ENCODE results near the gene SOS2. TPM values are rescaled to one million over a fixed set of nuclear protein-coding genes. Genes with fewer than 3 reads are reported as not detected.

The SOS2 gene
- total and polyA plus RNA-seq, 2 donors (not counting 1 experiment from before 2014, with no cell fraction given): 9.6 to 51.0 TPM

DNA sequence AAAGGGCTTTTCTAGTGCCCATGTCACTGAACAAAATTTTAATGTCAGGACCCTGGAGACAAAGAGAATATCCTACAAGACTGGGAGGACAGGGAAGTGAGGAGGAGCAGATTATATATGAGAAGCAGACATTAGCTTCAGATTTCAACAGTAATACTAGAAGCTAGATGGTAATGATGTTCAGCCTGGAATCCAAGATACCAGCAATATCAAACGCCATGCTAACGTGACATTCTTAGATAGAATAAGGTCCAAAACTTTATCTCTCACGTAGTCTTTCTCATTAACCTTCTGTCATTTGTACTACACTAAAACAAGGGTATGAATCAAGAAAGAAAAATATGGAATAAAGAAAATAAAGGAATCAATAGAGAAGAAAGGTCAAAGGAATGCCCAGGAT lies 18.7 kb downstream of the SOS2 start:
- DNase-seq (no peak), ATAC-seq (ENCODE audit: low read depth) (no peak)
- H3K27me3 Mint-ChIP-seq: no peaks in the 10 kb centered on the region
- H3K27me3 ChIP-seq (replicated peaks in 1 of 4; ENCODE audit: control extremely low read depth in 1 of 4, control insufficient read depth in 3 of 4, insufficient read depth in 4 of 4, low read length in 3 of 4): no peaks in the 10 kb centered on the region
- TF ChIP-seq, protein P1, sequence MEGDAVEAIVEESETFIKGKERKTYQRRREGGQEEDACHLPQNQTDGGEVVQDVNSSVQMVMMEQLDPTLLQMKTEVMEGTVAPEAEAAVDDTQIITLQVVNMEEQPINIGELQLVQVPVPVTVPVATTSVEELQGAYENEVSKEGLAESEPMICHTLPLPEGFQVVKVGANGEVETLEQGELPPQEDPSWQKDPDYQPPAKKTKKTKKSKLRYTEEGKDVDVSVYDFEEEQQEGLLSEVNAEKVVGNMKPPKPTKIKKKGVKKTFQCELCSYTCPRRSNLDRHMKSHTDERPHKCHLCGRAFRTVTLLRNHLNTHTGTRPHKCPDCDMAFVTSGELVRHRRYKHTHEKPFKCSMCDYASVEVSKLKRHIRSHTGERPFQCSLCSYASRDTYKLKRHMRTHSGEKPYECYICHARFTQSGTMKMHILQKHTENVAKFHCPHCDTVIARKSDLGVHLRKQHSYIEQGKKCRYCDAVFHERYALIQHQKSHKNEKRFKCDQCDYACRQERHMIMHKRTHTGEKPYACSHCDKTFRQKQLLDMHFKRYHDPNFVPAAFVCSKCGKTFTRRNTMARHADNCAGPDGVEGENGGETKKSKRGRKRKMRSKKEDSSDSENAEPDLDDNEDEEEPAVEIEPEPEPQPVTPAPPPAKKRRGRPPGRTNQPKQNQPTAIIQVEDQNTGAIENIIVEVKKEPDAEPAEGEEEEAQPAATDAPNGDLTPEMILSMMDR (IDR thresholded peaks at IDR 0.05): no peak
- TF ChIP-seq EZH2 (IDR thresholded peaks at IDR 0.05; ENCODE audit: borderline replicate concordance, insufficient read depth, low read depth, low read length, poor library complexity, severe bottlenecking): no peak
- H3K4me3 ChIP-seq (ENCODE audit: control extremely low read depth in 1 of 5, extremely low read depth in 1 of 5, insufficient read depth in 1 of 5, low read depth in 2 of 5, low read length in 4 of 5): no peak overlapping the region
- peaks cover 88% of the 10 kb centered on the region for H3K79me2 ChIP-seq (ENCODE audit: control insufficient read depth, insufficient read depth, low read length)
- no peak overlapping the region for H3K9ac ChIP-seq (ENCODE audit: low read length)
- peaks cover 41% of the 10 kb centered on the region for H4K20me1 ChIP-seq (ENCODE audit: control insufficient read depth, insufficient read depth, low read length, poor library complexity, severe bottlenecking)
- no peak overlapping the region for H3K4me3 Mint-ChIP-seq
- H3K9me3 Mint-ChIP-seq (ENCODE audit: insufficient read depth): no peaks in the 10 kb centered on the region
- no peaks in the 10 kb centered on the region for H3K4me1 ChIP-seq (ENCODE audit: control insufficient read depth in 2 of 2, insufficient read depth in 2 of 2, low read length in 2 of 2)
- no peak overlapping the region for H3K27ac Mint-ChIP-seq
- H3K4me2 ChIP-seq (replicated peaks; ENCODE audit: low read depth, low read length, poor library complexity, severe bottlenecking): no peak overlapping the region
- H3K36me3 ChIP-seq (replicated peaks in 1 of 2; ENCODE audit: control extremely low read depth in 1 of 2, control insufficient read depth in 1 of 2, extremely low read depth in 1 of 2, insufficient read depth in 2 of 2, low read length in 1 of 2): peaks cover 0 to 2% of the 10 kb centered on the region in 2 experiments
- H3K27ac ChIP-seq (ENCODE audit: low read length in 2 of 2): no peak overlapping the region
- ChIA-PET POLR2A (interaction anchor here (0.5 kb wide), 1 partner anchor 27 kb away, joined by 5 read pairs; no protein-coding TSS in a partner anchor), CTCF (no interaction called here)
- peaks cover 14% of the 10 kb centered on the region for H3K4me1 Mint-ChIP-seq
- no peak overlapping the region for H2AFZ ChIP-seq (ENCODE audit: insufficient read depth, low read depth, low read length, poor library complexity, severe bottlenecking)
- intact Hi-C loops (cut with micrococcal nuclease): no loop called here
- H3K9me3 ChIP-seq (ENCODE audit: control extremely low read depth in 1 of 3, control insufficient read depth in 2 of 3, insufficient read depth in 1 of 3, low read length in 2 of 3): no peaks in the 10 kb centered on the region
- WGBS (ENCODE audit: insufficient coverage): no CpG with 5 or more reads among the region's 3 CpGs

DNA sequence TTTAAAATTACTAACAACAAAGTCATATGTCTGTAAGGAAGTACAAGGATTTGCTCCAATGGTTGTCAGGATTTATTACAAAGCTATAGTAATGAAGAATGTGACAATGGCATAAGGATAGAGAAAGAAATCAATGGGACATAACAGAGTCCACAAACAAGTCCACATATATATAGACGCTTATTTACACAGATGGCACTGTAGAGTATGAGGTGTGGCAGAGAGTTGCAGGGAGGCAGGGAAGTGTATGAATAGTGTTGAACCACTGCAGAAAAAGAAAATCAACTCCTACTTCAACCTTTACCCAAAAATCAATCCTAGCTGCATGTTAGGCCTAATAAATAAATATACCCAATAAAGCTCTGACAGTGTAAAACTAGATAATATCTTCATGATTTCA lies 21.3 kb downstream of the SOS2 start:
- H2AFZ ChIP-seq (ENCODE audit: insufficient read depth, low read depth, low read length, poor library complexity, severe bottlenecking): no peak overlapping the region
- H3K9me3 ChIP-seq (ENCODE audit: control extremely low read depth in 1 of 3, control insufficient read depth in 2 of 3, insufficient read depth in 1 of 3, low read length in 2 of 3): no peaks in the 10 kb centered on the region
- Mint-ChIP-seq H3K27me3 (no peaks in the 10 kb centered on the region), H3K27ac (no peak overlapping the region), H3K9me3 (ENCODE audit: insufficient read depth) (no peaks in the 10 kb centered on the region), H3K4me3 (no peak overlapping the region), H3K4me1 (peaks cover 6% of the 10 kb centered on the region)
- no peak for TF ChIP-seq EZH2 (IDR thresholded peaks at IDR 0.05; ENCODE audit: borderline replicate concordance, insufficient read depth, low read depth, low read length, poor library complexity, severe bottlenecking)
- TF ChIP-seq, protein P1 (IDR thresholded peaks at IDR 0.05): no peak
- no peak for DNase-seq
- no peak overlapping the region for H3K27ac ChIP-seq (ENCODE audit: low read length in 2 of 2)
- no peak overlapping the region for H3K9ac ChIP-seq (ENCODE audit: low read length)
- ATAC-seq (ENCODE audit: low read depth): no peak
- POLR2A ChIA-PET: no interaction called here
- H3K4me3 ChIP-seq (ENCODE audit: control extremely low read depth in 1 of 5, extremely low read depth in 1 of 5, insufficient read depth in 1 of 5, low read depth in 2 of 5, low read length in 4 of 5): no peak overlapping the region
- peaks cover 0 to 2% of the 10 kb centered on the region in 2 experiments for H3K36me3 ChIP-seq (replicated peaks in 1 of 2; ENCODE audit: control extremely low read depth in 1 of 2, control insufficient read depth in 1 of 2, extremely low read depth in 1 of 2, insufficient read depth in 2 of 2, low read length in 1 of 2)
- peaks cover 86% of the 10 kb centered on the region for H3K79me2 ChIP-seq (ENCODE audit: control insufficient read depth, insufficient read depth, low read length)
- H3K27me3 ChIP-seq (replicated peaks in 1 of 4; ENCODE audit: control extremely low read depth in 1 of 4, control insufficient read depth in 3 of 4, insufficient read depth in 4 of 4, low read length in 3 of 4): no peaks in the 10 kb centered on the region
- peaks cover 42% of the 10 kb centered on the region for H4K20me1 ChIP-seq (ENCODE audit: control insufficient read depth, insufficient read depth, low read length, poor library complexity, severe bottlenecking)
- no CpG with 5 or more reads among the region's 1 CpG for WGBS (ENCODE audit: insufficient coverage)
- H3K4me2 ChIP-seq (replicated peaks; ENCODE audit: low read depth, low read length, poor library complexity, severe bottlenecking): no peak overlapping the region
- no peaks in the 10 kb centered on the region for H3K4me1 ChIP-seq (ENCODE audit: control insufficient read depth in 2 of 2, insufficient read depth in 2 of 2, low read length in 2 of 2)
- CTCF ChIA-PET: interaction anchor here (0.7 to 1.3 kb wide), 3 partner anchors 11 to 33 kb away, joined by 3 to 4 read pairs (median 4); no protein-coding TSS in a partner anchor
- intact Hi-C loops (cut with micrococcal nuclease): no loop called here
